ENCODE data around the gene EMX2.

DNA sequence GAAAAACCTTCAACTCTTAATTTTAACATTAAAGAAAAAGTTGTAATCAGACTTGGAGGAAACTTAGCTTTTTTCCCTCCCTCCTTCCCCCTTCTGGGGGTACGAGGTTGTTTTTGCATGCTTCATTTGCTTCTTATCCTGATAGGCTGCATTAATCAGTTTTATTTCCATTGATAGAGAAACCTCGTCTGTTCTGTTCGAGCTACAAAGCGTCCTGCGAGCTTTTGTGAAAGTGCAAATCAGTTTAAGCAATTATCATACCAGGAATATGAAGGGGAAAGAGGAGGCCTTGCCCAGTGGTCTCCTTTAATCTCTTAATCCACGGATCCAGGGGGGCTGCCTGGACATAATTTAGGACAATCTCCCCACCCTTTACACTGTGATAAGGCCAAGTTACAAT lies 7.5 kb downstream of the EMX2 start:
- TF ChIP-seq, protein P1, sequence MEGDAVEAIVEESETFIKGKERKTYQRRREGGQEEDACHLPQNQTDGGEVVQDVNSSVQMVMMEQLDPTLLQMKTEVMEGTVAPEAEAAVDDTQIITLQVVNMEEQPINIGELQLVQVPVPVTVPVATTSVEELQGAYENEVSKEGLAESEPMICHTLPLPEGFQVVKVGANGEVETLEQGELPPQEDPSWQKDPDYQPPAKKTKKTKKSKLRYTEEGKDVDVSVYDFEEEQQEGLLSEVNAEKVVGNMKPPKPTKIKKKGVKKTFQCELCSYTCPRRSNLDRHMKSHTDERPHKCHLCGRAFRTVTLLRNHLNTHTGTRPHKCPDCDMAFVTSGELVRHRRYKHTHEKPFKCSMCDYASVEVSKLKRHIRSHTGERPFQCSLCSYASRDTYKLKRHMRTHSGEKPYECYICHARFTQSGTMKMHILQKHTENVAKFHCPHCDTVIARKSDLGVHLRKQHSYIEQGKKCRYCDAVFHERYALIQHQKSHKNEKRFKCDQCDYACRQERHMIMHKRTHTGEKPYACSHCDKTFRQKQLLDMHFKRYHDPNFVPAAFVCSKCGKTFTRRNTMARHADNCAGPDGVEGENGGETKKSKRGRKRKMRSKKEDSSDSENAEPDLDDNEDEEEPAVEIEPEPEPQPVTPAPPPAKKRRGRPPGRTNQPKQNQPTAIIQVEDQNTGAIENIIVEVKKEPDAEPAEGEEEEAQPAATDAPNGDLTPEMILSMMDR (IDR thresholded peaks at IDR 0.05; ENCODE audit: insufficient read depth, low read length, poor library complexity, severe bottlenecking): no peak
- no peak for TF ChIP-seq EZH2phosphoT487 (conservative IDR thresholded peaks at IDR 0.05; ENCODE audit: low read length)
